B cell (primary cell): Measurements from ENCODE around the gene MAPK1. TPM values are rescaled to one million over a fixed set of nuclear protein-coding genes. Genes with fewer than 3 reads are reported as not detected.
"Not testable (repeated sequence)": the region's sequence is repeated elsewhere in the genome, so short reads cannot be mapped to it uniquely, and the experiment has no call there.

Source experiments
- ATAC-seq: fragments of 200-7000 bp; cut with Tn5 transposase; one replicate; pipeline ENCODE4 v1.10.0; 2021; ENCODE audit warnings: low read depth, mild to moderate bottlenecking, moderate number of reproducible peaks, moderate library complexity
- CTCF ChIA-PET: fragments of 350-600 bp; sonication (Branson Sonifier 250); formaldehyde crosslinking; loops from one replicate; lab custom pipeline; 2021; ENCODE audit warnings: antibody characterized with exemption, inconsistent platforms; lab: Charles Lee
- POLR2A ChIA-PET: fragments of 350-600 bp; sonication (Branson Sonifier 250); formaldehyde crosslinking; loops from one replicate; lab custom pipeline; 2021; ENCODE audit warnings: antibody characterized with exemption; lab: Charles Lee
- DNase-seq: peaks from one replicate; pipeline ENCODE4 v3.0.0; 2013
- H2AFZ ChIP-seq: 2 replicates; pipeline ENCODE4 v1.6.1; 2012; ENCODE audit warnings: mild to moderate bottlenecking, low read depth, low read length; ENCODE audit not compliant: insufficient read depth, poor library complexity, severe bottlenecking
- H3K27ac ChIP-seq, 2 donors: 1 replicate in 1 of 2; 2 replicates in 1 of 2; pipeline ENCODE4 v1.5.1; 2012 to 2013; ENCODE audit warnings: low read length in 2 of 2, mild to moderate bottlenecking in 2 of 2, moderate library complexity in 1 of 2
- H3K27me3 ChIP-seq, 4 experiments: fragments of 200-600 bp in 1 of 4; sonication (generic) in 1 of 4; replicated peaks in 1 of 4; 1 replicate in 2 of 4; 2 replicates in 2 of 4; pipeline versions ENCODE4 v1.6.1 to v1.7.0; 2013 to 2016; ENCODE audit warnings: low read length in 3 of 4, mild to moderate bottlenecking in 2 of 4, mixed read lengths in 1 of 4, moderate library complexity in 1 of 4; ENCODE audit not compliant: insufficient read depth in 4 of 4, control insufficient read depth in 3 of 4; ENCODE audit errors: control extremely low read depth in 1 of 4
- H3K36me3 ChIP-seq, 2 experiments: replicated peaks in 1 of 2; 1 replicate in 1 of 2; 2 replicates in 1 of 2; pipeline versions ENCODE4 v1.6.1 to v1.7.1; 2013; ENCODE audit warnings: low read length in 1 of 2; ENCODE audit not compliant: insufficient read depth in 2 of 2, control insufficient read depth in 1 of 2; ENCODE audit errors: control extremely low read depth in 1 of 2, extremely low read depth in 1 of 2
- H3K4me1 ChIP-seq, 2 donors: fragments of 200-600 bp in 1 of 2; sonication (generic) in 1 of 2; 1 replicate in 1 of 2; 2 replicates in 1 of 2; pipeline versions ENCODE4 v1.5.1 to v1.6.1; 2013 to 2017; ENCODE audit warnings: low read length in 2 of 2; ENCODE audit not compliant: control insufficient read depth in 2 of 2, insufficient read depth in 2 of 2
- H3K4me2 ChIP-seq: replicated peaks from 2 replicates; pipeline ENCODE3; 2012; ENCODE audit warnings: mild to moderate bottlenecking, low read depth, low read length; ENCODE audit not compliant: poor library complexity, severe bottlenecking
- H3K4me3 ChIP-seq, 5 experiments: fragments of 200-600 bp in 1 of 5; sonication (generic) in 1 of 5; 1 replicate in 3 of 5; 2 replicates in 2 of 5; pipeline versions ENCODE4 v1.5.1 to v1.7.0; 2011 to 2016; ENCODE audit warnings: low read length in 4 of 5, mild to moderate bottlenecking in 4 of 5, low read depth in 2 of 5, control low read depth in 1 of 5, moderate library complexity in 1 of 5; ENCODE audit not compliant: insufficient read depth in 1 of 5; ENCODE audit errors: control extremely low read depth in 1 of 5, extremely low read depth in 1 of 5
- H3K79me2 ChIP-seq: fragments of 200-600 bp; sonication (generic); one replicate; pipeline ENCODE4 v1.6.0; 2016; ENCODE audit warnings: low read length; ENCODE audit not compliant: control insufficient read depth, insufficient read depth
- H3K9ac ChIP-seq: fragments of 200-600 bp; sonication (generic); 2 replicates; pipeline ENCODE4 v1.6.1; 2017; ENCODE audit warnings: mild to moderate bottlenecking, low read length, moderate library complexity
- H3K9me3 ChIP-seq, 3 donors: one replicate each; pipeline versions ENCODE4 v1.6.1 to v1.7.1; 2013; ENCODE audit warnings: low read length in 2 of 3; ENCODE audit not compliant: control insufficient read depth in 2 of 3, insufficient read depth in 1 of 3; ENCODE audit errors: control extremely low read depth in 1 of 3
- H4K20me1 ChIP-seq: 2 replicates; pipeline ENCODE4 v1.6.0; 2012; ENCODE audit warnings: mild to moderate bottlenecking, low read length; ENCODE audit not compliant: insufficient read depth, control insufficient read depth, poor library complexity, severe bottlenecking
- H3K27ac Mint-ChIP-seq: one replicate; pipeline ENCODE4 v1.8.0; 2021; ENCODE audit warnings: mixed read lengths
- H3K27me3 Mint-ChIP-seq: one replicate; pipeline ENCODE4 v1.8.0; 2021; ENCODE audit warnings: mixed read lengths
- H3K4me1 Mint-ChIP-seq: one replicate; pipeline ENCODE4 v1.8.0; 2021; ENCODE audit warnings: mixed read lengths
- H3K4me3 Mint-ChIP-seq: one replicate; pipeline ENCODE4 v1.8.0; 2021; ENCODE audit warnings: mixed read lengths
- H3K9me3 Mint-ChIP-seq: one replicate; pipeline ENCODE4 v1.8.0; 2022; ENCODE audit warnings: mixed read lengths; ENCODE audit not compliant: insufficient read depth
- EZH2 ChIP-seq: IDR thresholded peaks from 2 replicates; pipeline ENCODE4 v1.6.1; 2012; ENCODE audit warnings: borderline replicate concordance, low read depth, mild to moderate bottlenecking, moderate library complexity, low read length; ENCODE audit not compliant: insufficient read depth, poor library complexity, severe bottlenecking
- WGBS: methylation state at CpG from one replicate; pipeline ENCODE4 v1.1.5; 2013; ENCODE audit warnings: missing lambda C conversion rate; ENCODE audit not compliant: insufficient coverage; 5-methylcytosine and 5-hydroxymethylcytosine counted together
- intact Hi-C: fragments of 100-400 bp; cut with micrococcal nuclease; formaldehyde crosslinking; loops from one replicate; pipeline ENCODE4 v1.10.0; 2022
- polyA plus RNA-seq: library from polyadenylated mRNA; depleted of rRNA; stranded (reverse); fragments of >200 nt; gene quantifications from 2 replicates; pipeline ENCODE4 v1.2.3, GENCODE V29; 2012
- total RNA-seq, 2 donors: library from RNA; stranded (reverse); fragments of 120-200 nt in 1 of 2; gene quantifications; 1 replicate in 1 of 2; 2 replicates in 1 of 2; pipeline versions ENCODE4 v1.2.3 to v1.2.4, GENCODE V29; 2013 to 2022
- TF ChIP-seq, protein P1 (sequence below): fragments of 200-600 bp; IDR thresholded peaks from one replicate; pipeline ENCODE4 v1.8.0; 2022; ENCODE audit warnings: antibody characterized with exemption, mild to moderate bottlenecking

Gene MAPK1
- total and polyA plus RNA-seq, 2 donors (not counting 1 experiment from before 2014, with no cell fraction given), result 24.0 to 155 TPM

GRCh38 chr22:21896951-21897513 lies 29.6 kb upstream of the MAPK1 start:
- H3K79me2 ChIP-seq, result no peaks in the 10 kb centered on the region
- no peak overlapping the region for H3K4me3 ChIP-seq
- H3K4me2 ChIP-seq, result no peak overlapping the region
- DNase-seq (no peak), ATAC-seq (no peak)
- H2AFZ ChIP-seq, result no peak overlapping the region
- H3K4me1 Mint-ChIP-seq, result no peaks in the 10 kb centered on the region
- H3K27me3 ChIP-seq, result no peaks in the 10 kb centered on the region
- no peaks in the 10 kb centered on the region for H3K9me3 ChIP-seq
- intact Hi-C loops, result no loop called here
- no peaks in the 10 kb centered on the region for H3K4me1 ChIP-seq
- no peak for TF ChIP-seq EZH2
- TF ChIP-seq, protein P1, sequence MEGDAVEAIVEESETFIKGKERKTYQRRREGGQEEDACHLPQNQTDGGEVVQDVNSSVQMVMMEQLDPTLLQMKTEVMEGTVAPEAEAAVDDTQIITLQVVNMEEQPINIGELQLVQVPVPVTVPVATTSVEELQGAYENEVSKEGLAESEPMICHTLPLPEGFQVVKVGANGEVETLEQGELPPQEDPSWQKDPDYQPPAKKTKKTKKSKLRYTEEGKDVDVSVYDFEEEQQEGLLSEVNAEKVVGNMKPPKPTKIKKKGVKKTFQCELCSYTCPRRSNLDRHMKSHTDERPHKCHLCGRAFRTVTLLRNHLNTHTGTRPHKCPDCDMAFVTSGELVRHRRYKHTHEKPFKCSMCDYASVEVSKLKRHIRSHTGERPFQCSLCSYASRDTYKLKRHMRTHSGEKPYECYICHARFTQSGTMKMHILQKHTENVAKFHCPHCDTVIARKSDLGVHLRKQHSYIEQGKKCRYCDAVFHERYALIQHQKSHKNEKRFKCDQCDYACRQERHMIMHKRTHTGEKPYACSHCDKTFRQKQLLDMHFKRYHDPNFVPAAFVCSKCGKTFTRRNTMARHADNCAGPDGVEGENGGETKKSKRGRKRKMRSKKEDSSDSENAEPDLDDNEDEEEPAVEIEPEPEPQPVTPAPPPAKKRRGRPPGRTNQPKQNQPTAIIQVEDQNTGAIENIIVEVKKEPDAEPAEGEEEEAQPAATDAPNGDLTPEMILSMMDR, result no peak
- ChIA-PET CTCF (no interaction called here), POLR2A (no interaction called here)
- H3K27me3 Mint-ChIP-seq, result no peaks in the 10 kb centered on the region
- no peaks in the 10 kb centered on the region for H3K36me3 ChIP-seq
- H3K4me3 Mint-ChIP-seq, result no peak overlapping the region
- H4K20me1 ChIP-seq, result no peaks in the 10 kb centered on the region
- no peak overlapping the region for H3K27ac ChIP-seq
- no peak overlapping the region for H3K27ac Mint-ChIP-seq
- WGBS, result 67% methylated on average over 1 of the region's 5 CpGs
- H3K9ac ChIP-seq, result no peak overlapping the region
- H3K9me3 Mint-ChIP-seq, result no peaks in the 10 kb centered on the region

- H3K9me3 ChIP-seq, H3K4me3 Mint-ChIP-seq, H3K4me3 ChIP-seq, H3K79me2 ChIP-seq, H3K9ac ChIP-seq, H3K9me3 Mint-ChIP-seq, H3K4me1 Mint-ChIP-seq, H3K27ac Mint-ChIP-seq, H3K27ac ChIP-seq, H4K20me1 ChIP-seq, DNase-seq, CTCF ChIA-PET, H3K36me3 ChIP-seq, H3K27me3 ChIP-seq, H2AFZ ChIP-seq, intact Hi-C loops, ATAC-seq, H3K27me3 Mint-ChIP-seq, H3K4me1 ChIP-seq, H3K4me2 ChIP-seq, POLR2A ChIA-PET: not testable (repeated sequence)
- 80% methylated on average over 1 of the region's 4 CpGs for WGBS
Measured at GRCh38 chr22:21896275-21896674, 28.8 kb upstream of the MAPK1 start.
